Loucy (cell line): ENCODE data around the gene EOLA1.

Experiments
- EZH2phosphoT487 ChIP-seq: fragments of 200-600 bp; IDR thresholded peaks from 2 replicates; pipeline ENCODE4 v1.6.1; 2018; ENCODE audit warnings: antibody characterized with exemption, mild to moderate bottlenecking, moderate library complexity, borderline replicate concordance
- TF ChIP-seq, protein P1 (sequence below): fragments of 200-600 bp; sonication (generic); conservative IDR thresholded peaks from 2 replicates; pipeline ENCODE4 v1.5.1; 2014; ENCODE audit warnings: mild to moderate bottlenecking, antibody characterized with exemption, low read length

GRCh38 chrX:149521438-149521837 lies 19.4 kb upstream of the EOLA1 start:
- TF ChIP-seq, protein P1, sequence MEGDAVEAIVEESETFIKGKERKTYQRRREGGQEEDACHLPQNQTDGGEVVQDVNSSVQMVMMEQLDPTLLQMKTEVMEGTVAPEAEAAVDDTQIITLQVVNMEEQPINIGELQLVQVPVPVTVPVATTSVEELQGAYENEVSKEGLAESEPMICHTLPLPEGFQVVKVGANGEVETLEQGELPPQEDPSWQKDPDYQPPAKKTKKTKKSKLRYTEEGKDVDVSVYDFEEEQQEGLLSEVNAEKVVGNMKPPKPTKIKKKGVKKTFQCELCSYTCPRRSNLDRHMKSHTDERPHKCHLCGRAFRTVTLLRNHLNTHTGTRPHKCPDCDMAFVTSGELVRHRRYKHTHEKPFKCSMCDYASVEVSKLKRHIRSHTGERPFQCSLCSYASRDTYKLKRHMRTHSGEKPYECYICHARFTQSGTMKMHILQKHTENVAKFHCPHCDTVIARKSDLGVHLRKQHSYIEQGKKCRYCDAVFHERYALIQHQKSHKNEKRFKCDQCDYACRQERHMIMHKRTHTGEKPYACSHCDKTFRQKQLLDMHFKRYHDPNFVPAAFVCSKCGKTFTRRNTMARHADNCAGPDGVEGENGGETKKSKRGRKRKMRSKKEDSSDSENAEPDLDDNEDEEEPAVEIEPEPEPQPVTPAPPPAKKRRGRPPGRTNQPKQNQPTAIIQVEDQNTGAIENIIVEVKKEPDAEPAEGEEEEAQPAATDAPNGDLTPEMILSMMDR, result no peak
- TF ChIP-seq EZH2phosphoT487, result no peak
